HG02759 (cell line): ENCODE data around the gene CDV3.
A peak's percentile ranks its signal among the peaks of the same experiment; 100 is the strongest.
"Not testable (repeated sequence)": the region's sequence is repeated elsewhere in the genome, so short reads cannot be mapped to it uniquely, and the experiment has no call there.

Experiments
- ATAC-seq: cut with Tn5 transposase; IDR thresholded peaks from one replicate; pipeline ENCODE4 v1.9.1; 2021; ENCODE audit warnings: mild to moderate bottlenecking, moderate library complexity; ENCODE audit not compliant: unreplicated experiment

Gene CDV3

GRCh38 chr3:133573629-133574194 lies at the start of gene CDV3:
Gene CDV3 (plus strand): TSS chr3:133573686. CDS start chr3:133574045, 359 bp downstream.
- peak; percentile 33 for ATAC-seq

- ATAC-seq: not testable (repeated sequence)
These were observed 49.7 kb upstream of the CDV3 start for GRCh38 chr3:133523758-133524157.

- no peak for ATAC-seq
These were observed 48.1 kb upstream of the CDV3 start for GRCh38 chr3:133525435-133525834.

- no peak for ATAC-seq
These were observed 46.3 kb upstream of the CDV3 start for GRCh38 chr3:133527081-133527715.

- no peak for ATAC-seq
These were observed 43.7 kb upstream of the CDV3 start for GRCh38 chr3:133529809-133530208.

DNA sequence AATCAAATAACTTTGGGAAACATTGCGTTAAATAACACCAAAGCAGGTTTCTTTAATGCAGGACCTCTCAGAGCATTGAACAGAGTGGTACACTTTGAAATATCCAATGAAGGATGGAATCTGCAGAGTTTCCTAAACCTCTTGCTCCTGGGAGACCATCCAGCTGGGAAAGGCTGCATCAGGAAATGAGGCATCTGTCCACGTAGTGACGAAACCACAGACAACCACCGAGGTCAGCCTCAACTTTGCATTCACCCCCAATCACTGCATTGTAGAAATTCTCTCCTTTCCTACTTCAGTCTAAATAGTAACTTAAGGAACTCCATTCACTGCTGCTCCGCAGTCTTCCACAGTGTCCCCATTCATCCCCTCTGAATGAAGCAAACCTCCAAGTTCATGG lies 41.5 kb upstream of the CDV3 start:
- ATAC-seq: no peak

- no peak for ATAC-seq
These were observed 40.5 kb upstream of the CDV3 start for GRCh38 chr3:133532951-133533350.

GRCh38 chr3:133535971-133536881 lies 37.3 kb upstream of the CDV3 start:
- no peak for ATAC-seq

DNA sequence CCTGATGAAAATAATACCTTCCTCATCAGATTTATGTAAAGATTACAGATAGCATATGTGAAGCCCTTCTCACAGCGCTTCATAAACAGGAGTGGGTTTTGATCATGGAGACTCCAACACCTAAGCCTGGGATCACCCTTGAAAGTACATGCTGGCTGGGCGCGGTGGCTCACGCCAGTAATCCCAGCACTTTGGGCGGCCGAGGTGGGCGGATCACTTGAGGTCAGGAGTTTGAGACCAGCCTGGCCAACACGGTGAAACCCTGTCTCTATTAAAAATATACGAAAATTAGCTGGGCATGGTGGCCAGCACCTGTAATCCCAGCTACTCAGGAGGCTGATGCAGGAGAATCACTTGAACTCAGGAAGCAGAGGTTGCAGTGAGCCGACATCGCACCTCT lies 36.4 kb upstream of the CDV3 start:
- not testable (repeated sequence) for ATAC-seq

DNA sequence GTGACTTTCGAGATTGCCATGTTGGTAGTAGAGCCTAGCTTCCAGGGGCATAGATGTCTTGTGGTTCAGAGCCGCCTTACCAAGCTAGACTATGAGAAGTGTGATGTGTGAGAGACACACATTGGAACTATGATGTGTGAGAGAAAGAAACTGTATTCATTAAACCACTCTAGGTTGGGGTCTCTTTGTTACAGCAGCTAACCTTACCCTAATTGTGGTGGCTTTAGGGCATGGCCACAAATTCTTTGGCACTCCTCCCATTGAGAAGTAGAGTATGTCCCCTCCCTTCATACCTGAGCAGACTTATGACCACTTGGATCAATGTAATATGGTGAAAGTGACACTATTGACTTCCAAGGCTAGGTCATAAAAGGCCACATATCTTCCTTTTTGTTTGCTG lies 35.3 kb upstream of the CDV3 start:
- ATAC-seq: no peak

DNA sequence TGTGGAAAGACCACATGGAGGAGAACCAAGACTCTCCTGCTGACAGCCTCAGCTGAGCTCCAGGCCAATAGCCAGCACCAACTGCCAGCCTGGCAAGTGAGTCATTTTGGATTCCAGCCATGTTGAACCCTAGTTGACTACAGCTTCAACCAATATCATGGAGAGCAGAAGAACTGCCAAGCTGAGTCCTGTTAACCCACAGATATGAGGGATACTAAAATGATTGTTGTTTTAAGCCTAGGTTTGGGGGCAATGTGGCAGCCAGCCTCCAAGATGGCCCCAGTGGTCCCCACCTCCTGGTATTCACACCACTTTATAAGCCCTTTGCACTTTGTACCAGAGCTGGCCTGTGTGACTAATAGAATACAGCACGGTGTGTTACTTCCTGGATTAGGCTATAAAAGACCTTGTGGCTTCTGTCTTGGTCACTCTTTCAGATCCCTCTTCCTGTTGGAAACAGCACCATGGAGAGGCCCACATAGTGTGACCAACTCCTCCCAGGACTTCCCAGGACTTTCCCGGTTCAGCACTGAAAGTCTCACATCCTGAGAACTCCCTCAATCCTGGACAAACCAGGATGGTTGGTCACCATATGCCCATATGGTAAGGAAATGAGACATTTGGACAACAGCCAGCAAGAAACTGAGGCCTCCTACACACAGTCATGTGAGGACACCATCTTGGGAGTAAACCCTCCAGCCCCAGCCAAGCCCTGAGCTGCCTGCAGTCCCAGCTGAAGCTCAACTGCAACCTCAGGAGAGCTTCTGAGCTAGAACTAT lies 32.4 kb upstream of the CDV3 start:
- peak; percentile 81 for ATAC-seq

DNA sequence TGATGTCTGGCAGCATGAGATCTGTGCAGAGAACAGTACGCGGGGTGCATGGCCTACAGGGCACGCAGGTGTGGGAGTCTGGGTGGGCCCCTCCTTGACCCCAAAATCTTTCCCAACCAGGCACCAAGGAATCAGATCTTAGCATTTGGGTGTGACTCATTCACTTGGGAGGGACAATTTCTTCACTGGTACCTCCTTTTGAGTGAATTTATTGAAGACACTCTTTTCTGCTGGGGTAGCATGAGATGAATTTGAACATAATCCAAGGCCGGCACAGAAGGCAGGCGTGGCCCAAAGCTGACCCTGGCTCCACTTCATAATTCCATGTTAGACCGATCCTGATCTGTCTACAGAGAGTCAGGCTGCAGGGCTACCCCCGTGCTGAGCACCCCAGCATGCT lies 30.6 kb upstream of the CDV3 start:
- no peak for ATAC-seq

DNA sequence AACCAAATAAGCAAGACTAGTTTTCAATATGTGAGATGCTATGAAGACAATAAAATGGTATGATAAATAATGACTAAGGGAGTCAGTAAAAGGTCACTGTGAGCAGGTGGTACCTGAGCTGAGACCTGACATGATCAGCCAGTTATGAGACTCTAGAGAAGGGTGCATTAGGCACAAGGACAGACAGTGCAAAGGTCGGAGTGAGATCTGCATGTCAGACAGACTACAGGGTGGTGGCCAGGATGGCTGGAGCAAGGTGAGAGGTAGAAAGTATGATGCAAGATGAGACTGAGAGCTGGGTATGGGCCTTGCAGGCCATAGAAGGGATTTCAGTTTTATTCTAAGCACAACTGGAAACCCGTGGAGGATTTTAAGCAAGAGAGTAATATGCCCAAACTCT lies 28.5 kb upstream of the CDV3 start:
- ATAC-seq: not testable (repeated sequence)

- ATAC-seq: no peak
These were observed 25.9 kb upstream of the CDV3 start for GRCh38 chr3:133547432-133548041.

DNA sequence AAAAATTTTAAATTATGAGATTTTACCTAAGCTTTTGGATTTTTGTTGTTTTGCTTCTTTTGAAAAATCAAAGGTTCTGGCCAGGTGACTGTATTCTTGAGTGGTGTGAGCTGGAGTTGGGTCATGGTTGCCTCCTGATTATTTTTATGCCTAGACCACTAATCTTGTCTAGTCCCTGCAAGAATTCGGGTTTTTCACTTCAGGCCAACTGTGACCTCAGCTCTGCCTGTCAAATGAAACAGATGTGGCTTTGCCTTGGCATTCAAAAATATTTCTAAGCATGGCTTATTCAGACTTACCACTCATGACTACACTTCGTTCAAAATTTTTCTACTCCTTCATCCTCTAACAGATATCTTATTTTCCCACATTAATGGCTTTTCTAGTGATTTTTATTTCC lies 25.4 kb upstream of the CDV3 start:
- ATAC-seq: no peak

- ATAC-seq: no peak
These were observed 23.9 kb upstream of the CDV3 start for GRCh38 chr3:133549565-133549964.

DNA sequence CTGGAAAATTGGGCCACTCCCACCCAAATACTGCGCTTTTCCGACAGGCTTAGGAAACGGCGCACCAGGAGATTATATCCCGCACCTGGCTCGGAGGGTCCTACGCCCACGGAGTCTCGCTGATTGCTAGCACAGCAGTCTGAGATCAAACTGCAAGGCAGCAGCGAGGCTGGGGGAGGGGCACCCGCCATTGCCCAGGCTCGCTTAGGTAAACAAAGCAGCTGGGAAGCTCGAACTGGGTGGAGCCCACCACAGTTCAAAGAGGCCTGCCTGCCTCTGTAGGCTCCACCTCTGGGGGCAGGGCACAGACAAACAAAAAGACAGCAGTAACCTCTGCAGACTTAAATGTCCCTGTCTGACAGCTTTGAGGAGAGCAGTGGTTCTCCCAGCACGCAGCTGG lies 21.9 kb upstream of the CDV3 start:
- not testable (repeated sequence) for ATAC-seq

GRCh38 chr3:133561679-133562078 lies 11.8 kb upstream of the CDV3 start:
- no peak for ATAC-seq

- ATAC-seq: no peak
These were observed 11.1 kb upstream of the CDV3 start for GRCh38 chr3:133562376-133562775.

DNA sequence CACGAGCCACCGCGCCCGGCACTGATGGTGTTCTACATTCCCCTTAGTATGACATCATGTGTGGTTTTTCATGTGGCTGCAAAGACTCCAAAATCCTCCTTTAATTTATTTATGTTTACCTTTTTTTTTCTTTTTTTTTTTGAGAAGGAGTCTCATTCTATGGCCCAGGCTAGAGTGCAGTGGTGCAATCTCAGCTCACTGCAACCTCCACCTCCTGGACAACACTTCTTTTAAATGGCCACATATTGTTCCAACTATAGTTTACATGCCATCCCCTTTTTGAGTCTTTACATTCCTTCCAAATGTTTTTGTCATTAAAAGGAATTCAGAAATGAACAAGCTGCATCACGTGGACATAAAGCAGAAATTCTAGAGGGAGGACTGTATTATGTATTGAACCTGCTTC lies 10.3 kb upstream of the CDV3 start:
- no peak for ATAC-seq

DNA sequence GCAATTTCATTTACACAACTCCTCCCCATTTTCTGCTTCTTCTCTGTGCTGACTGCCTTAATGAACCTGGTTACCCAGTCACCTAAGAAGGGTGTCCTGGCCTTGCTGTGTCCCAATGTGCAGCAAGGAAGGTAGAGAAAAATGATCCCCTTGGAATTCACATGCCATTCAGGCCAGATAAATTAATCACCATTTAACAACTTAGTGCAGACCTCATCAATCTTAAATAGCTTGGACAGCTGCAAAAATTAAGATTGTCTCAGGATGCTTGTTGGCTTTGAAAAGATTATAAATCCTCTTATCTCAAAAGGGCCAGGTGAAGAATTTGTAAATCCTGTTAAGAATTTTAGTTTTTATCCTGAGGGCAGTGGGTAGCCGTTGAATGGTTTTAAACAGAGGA lies 9.7 kb upstream of the CDV3 start:
- no peak for ATAC-seq
